Caco-2 (cell line): ENCODE data around the gene ITPRID1. TPM values are rescaled to one million over a fixed set of nuclear protein-coding genes. Genes with fewer than 3 reads are reported as not detected.

Source experiments
- BruUV-seq: library from RNA; stranded (reverse); fragments of 400-500 nt; replicated peaks from 2 replicates; lab custom pipeline; 2021; lab: Mats Ljungman, UMichigan
- CTCF ChIA-PET: fragments of 300-600 bp; sonication (Branson Sonifier 250); formaldehyde crosslinking; loops from one replicate; lab custom pipeline; 2022; ENCODE audit warnings: antibody characterized with exemption; lab: Charles Lee
- POLR2A ChIA-PET: fragments of 300-600 bp; sonication (Branson Sonifier 250); formaldehyde crosslinking; loops from one replicate; lab custom pipeline; 2022; ENCODE audit warnings: antibody characterized with exemption; lab: Charles Lee
- DNase-seq, 2 experiments: peaks; one replicate each; pipeline versions ENCODE4 v3.0.0 to v3.0.0-alpha.2; 2020 to 2022
- H3K27me3 ChIP-seq: replicated peaks from 2 replicates; pipeline ENCODE4 v1.6.0; 2011; ENCODE audit warnings: low read length; ENCODE audit not compliant: control insufficient read depth, insufficient read depth
- H3K36me3 ChIP-seq: 2 replicates; pipeline ENCODE4 v1.5.1; 2011; ENCODE audit warnings: low read length; ENCODE audit not compliant: control insufficient read depth, insufficient read depth
- H3K4me1 ChIP-seq: fragments of 250-450 bp; sonication (Bioruptor Pico); 2 replicates; pipeline ENCODE4 v1.5.1; 2020; ENCODE audit warnings: mild to moderate bottlenecking
- H3K4me3 ChIP-seq: 2 replicates; pipeline ENCODE4 v1.5.1; 2011; ENCODE audit warnings: low read depth, mild to moderate bottlenecking, control low read depth, low read length
- H3K9me3 ChIP-seq: fragments of 250-450 bp; sonication (Bioruptor Pico); 2 replicates; pipeline ENCODE4 v1.5.1; 2020; ENCODE audit warnings: mild to moderate bottlenecking, moderate library complexity
- H3K27ac Mint-ChIP-seq: one replicate; pipeline ENCODE4 v1.8.0; 2022; ENCODE audit warnings: mixed read lengths; ENCODE audit not compliant: unreplicated experiment
- H3K27me3 Mint-ChIP-seq: one replicate; pipeline ENCODE4 v1.8.0; 2022; ENCODE audit warnings: mixed read lengths; ENCODE audit not compliant: insufficient read depth, unreplicated experiment
- H3K36me3 Mint-ChIP-seq: one replicate; pipeline ENCODE4 v1.8.0; 2022; ENCODE audit warnings: mild to moderate bottlenecking, mixed read lengths; ENCODE audit not compliant: insufficient read depth, unreplicated experiment
- H3K4me1 Mint-ChIP-seq: one replicate; pipeline ENCODE4 v1.8.0; 2022; ENCODE audit warnings: low read depth, mixed read lengths; ENCODE audit not compliant: unreplicated experiment
- H3K4me3 Mint-ChIP-seq: one replicate; pipeline ENCODE4 v1.8.0; 2022; ENCODE audit warnings: mild to moderate bottlenecking, moderate library complexity, mixed read lengths; ENCODE audit not compliant: unreplicated experiment
- H3K9me3 Mint-ChIP-seq: one replicate; pipeline ENCODE4 v1.8.0; 2022; ENCODE audit warnings: mixed read lengths; ENCODE audit not compliant: unreplicated experiment
- CTCF ChIP-seq, 2 experiments: fragments of 200-600 bp in 1 of 2; IDR thresholded peaks; 1 replicate in 1 of 2; 2 replicates in 1 of 2; pipeline versions ENCODE4 v1.5.1 to v1.8.0; 2011 to 2022; ENCODE audit warnings: antibody characterized with exemption in 1 of 2, control low read depth in 1 of 2, inconsistent platforms in 1 of 2, low read depth in 1 of 2, low read length in 1 of 2, mild to moderate bottlenecking in 1 of 2, moderate library complexity in 1 of 2; ENCODE audit not compliant: insufficient read depth in 1 of 2, severe bottlenecking in 1 of 2, unreplicated experiment in 1 of 2
- intact Hi-C: fragments of 100-400 bp; cut with micrococcal nuclease; formaldehyde crosslinking; loops from one replicate; pipeline ENCODE4 v1.10.0; 2022; ENCODE audit not compliant: unreplicated experiment
- total RNA-seq: library from RNA; stranded (reverse); gene quantifications from 2 replicates; pipeline ENCODE4 v1.2.3, GENCODE V29; 2022

Gene ITPRID1
- total RNA-seq, 1 experiment from 2014 or later, result 0.09 TPM

GRCh38 chr7:31633894-31634494 lies 120.1 kb downstream of the ITPRID1 start:
- ChIA-PET POLR2A (no interaction called here), CTCF (interaction anchor here (0.8 to 3.2 kb wide), 6 partner anchors 140 to 500 kb away, joined by 3 to 34 read pairs (median 8); no protein-coding TSS in a partner anchor)
- no peak overlapping the region for H3K4me3 Mint-ChIP-seq
- H3K27ac Mint-ChIP-seq, result no peak overlapping the region
- Histone ChIP-seq H3K27me3 (no peaks in the 10 kb centered on the region), H3K4me1 (peaks cover 10% of the 10 kb centered on the region), H3K4me3 (no peak overlapping the region), H3K36me3 (no peaks in the 10 kb centered on the region), H3K9me3 (no peaks in the 10 kb centered on the region)
- DNase-seq, result peak; percentile 73 to 77
- H3K9me3 Mint-ChIP-seq, result no peaks in the 10 kb centered on the region
- intact Hi-C loops, result loop anchor here (1.0 to 5.0 kb wide), 6 partner anchors 82 to 500 kb away; no protein-coding TSS in a partner anchor
- H3K36me3 Mint-ChIP-seq, result no peaks in the 10 kb centered on the region
- peak; percentile 76 to 80 for TF ChIP-seq CTCF (IDR thresholded peaks at IDR 0.05; ENCODE audit: insufficient read depth in 1 of 2, low read depth in 1 of 2, low read length in 1 of 2, severe bottlenecking in 1 of 2, unreplicated experiment in 1 of 2)
- no TSS peak for BruUV-seq
- peaks cover 6% of the 10 kb centered on the region for H3K4me1 Mint-ChIP-seq
- no peaks in the 10 kb centered on the region for H3K27me3 Mint-ChIP-seq

- Histone ChIP-seq H3K27me3 (no peaks in the 10 kb centered on the region; the same call in 1 of the 2 replicates), H3K9me3 (no peaks in the 10 kb centered on the region), H3K4me1 (no peaks in the 10 kb centered on the region), H3K4me3 (no peak overlapping the region), H3K36me3 (no peaks in the 10 kb centered on the region)
- no peak overlapping the region for H3K27ac Mint-ChIP-seq
- intact Hi-C loops, result no loop called here
- DNase-seq, result no peak
- no peak for TF ChIP-seq CTCF (IDR thresholded peaks at IDR 0.05; ENCODE audit: insufficient read depth in 1 of 2, low read depth in 1 of 2, low read length in 1 of 2, severe bottlenecking in 1 of 2, unreplicated experiment in 1 of 2)
- H3K9me3 Mint-ChIP-seq, result no peaks in the 10 kb centered on the region
- ChIA-PET POLR2A (no interaction called here), CTCF (interaction anchor here (0.7 kb wide), 2 partner anchors 51 to 408 kb away, joined by 3 to 6 read pairs; no protein-coding TSS in a partner anchor)
- no TSS peak for BruUV-seq
- peaks cover 12% of the 10 kb centered on the region for H3K27me3 Mint-ChIP-seq
- H3K4me3 Mint-ChIP-seq, result no peak overlapping the region
- no peaks in the 10 kb centered on the region for H3K4me1 Mint-ChIP-seq
- H3K36me3 Mint-ChIP-seq, result no peaks in the 10 kb centered on the region
Measured at GRCh38 chr7:31640381-31640780, 126.5 kb downstream of the ITPRID1 start.

GRCh38 chr7:31642681-31643115 lies 128.8 kb downstream of the ITPRID1 start:
- POLR2A ChIA-PET, result no interaction called here
- Mint-ChIP-seq H3K27ac (no peak overlapping the region), H3K36me3 (no peaks in the 10 kb centered on the region), H3K27me3 (peaks cover 25% of the 10 kb centered on the region), H3K4me3 (no peak overlapping the region), H3K4me1 (no peaks in the 10 kb centered on the region), H3K9me3 (no peaks in the 10 kb centered on the region)
- H3K27me3 ChIP-seq, result no peaks in the 10 kb centered on the region; the same call in 1 of the 2 replicates
- no peaks in the 10 kb centered on the region for H3K4me1 ChIP-seq
- H3K9me3 ChIP-seq, result no peaks in the 10 kb centered on the region
- intact Hi-C loops, result no loop called here
- H3K4me3 ChIP-seq, result no peak overlapping the region
- no peaks in the 10 kb centered on the region for H3K36me3 ChIP-seq
- CTCF ChIA-PET, result no interaction called here
- no TSS peak for BruUV-seq
- TF ChIP-seq CTCF (IDR thresholded peaks at IDR 0.05; ENCODE audit: insufficient read depth in 1 of 2, low read depth in 1 of 2, low read length in 1 of 2, severe bottlenecking in 1 of 2, unreplicated experiment in 1 of 2), result no peak
- DNase-seq, result no peak
